Type B pancreatic cell (in vitro differentiated cells): Measurements from ENCODE around the gene PTPRT. TPM values are rescaled to one million over a fixed set of nuclear protein-coding genes. Genes with fewer than 3 reads are reported as not detected.
"Not testable (repeated sequence)": the region's sequence is repeated elsewhere in the genome, so short reads cannot be mapped to it uniquely, and the experiment has no call there.

Source experiments
- DNase-seq: peaks from one replicate; pipeline ENCODE4 v3.0.0; 2021; ENCODE audit warnings: mixed read lengths; ENCODE audit not compliant: unreplicated experiment; ENCODE audit errors: extremely low spot score
- H3K27ac Mint-ChIP-seq: 2 replicates; pipeline ENCODE4 v1.8.0; 2021; ENCODE audit warnings: mild to moderate bottlenecking, mixed read lengths
- H3K27me3 Mint-ChIP-seq: 2 replicates; pipeline ENCODE4 v1.8.0; 2021; ENCODE audit warnings: mixed read lengths
- H3K36me3 Mint-ChIP-seq: 2 replicates; pipeline ENCODE4 v1.8.0; 2021; ENCODE audit warnings: mixed read lengths
- H3K4me1 Mint-ChIP-seq: one replicate; pipeline ENCODE4 v1.8.0; 2021; ENCODE audit warnings: mixed read lengths; ENCODE audit not compliant: unreplicated experiment
- H3K4me3 Mint-ChIP-seq: 2 replicates; pipeline ENCODE4 v1.8.0; 2021; ENCODE audit warnings: mild to moderate bottlenecking, mixed read lengths
- H3K9me3 Mint-ChIP-seq: 2 replicates; pipeline ENCODE4 v1.8.0; 2021; ENCODE audit warnings: mixed read lengths
- total RNA-seq: library from RNA; stranded (reverse); gene quantifications from 2 replicates; pipeline ENCODE4 v1.2.1, GENCODE V29; 2021; ENCODE audit warnings: low replicate concordance
- TF ChIP-seq, protein P1 (sequence below): fragments of 200-600 bp; sonication (generic); conservative IDR thresholded peaks from 2 replicates; pipeline ENCODE4 v1.5.0; 2021; ENCODE audit warnings: antibody characterized with exemption, mild to moderate bottlenecking

Gene PTPRT
- total RNA-seq, 1 donor from 2014 or later, result 7.0 TPM

DNA sequence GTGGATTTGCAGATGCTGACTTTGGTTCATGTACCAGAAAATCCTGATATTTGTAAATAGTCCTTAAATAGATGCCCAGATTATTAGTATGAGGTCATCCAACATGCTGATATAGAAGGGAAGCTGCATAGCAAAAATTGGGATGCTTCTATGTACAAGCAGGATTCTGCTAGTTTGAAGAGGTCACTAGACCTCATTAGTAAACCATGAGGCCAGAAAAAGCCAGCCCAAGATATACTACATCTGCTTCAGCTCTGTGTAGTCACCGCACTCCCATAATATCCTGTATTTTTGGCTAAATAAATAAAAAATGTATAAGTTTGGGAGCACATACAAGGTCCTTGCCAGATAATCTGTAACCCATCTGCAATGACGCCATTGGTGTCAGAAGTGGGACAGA, 13.0 kb downstream of the PTPRT start:
- no peak overlapping the region for H3K27ac Mint-ChIP-seq
- H3K27me3 Mint-ChIP-seq, result peaks cover 14% of the 10 kb centered on the region
- no peaks in the 10 kb centered on the region for H3K36me3 Mint-ChIP-seq
- H3K4me1 Mint-ChIP-seq, result peaks cover 6% of the 10 kb centered on the region
- no peak for DNase-seq
- TF ChIP-seq, protein P1, sequence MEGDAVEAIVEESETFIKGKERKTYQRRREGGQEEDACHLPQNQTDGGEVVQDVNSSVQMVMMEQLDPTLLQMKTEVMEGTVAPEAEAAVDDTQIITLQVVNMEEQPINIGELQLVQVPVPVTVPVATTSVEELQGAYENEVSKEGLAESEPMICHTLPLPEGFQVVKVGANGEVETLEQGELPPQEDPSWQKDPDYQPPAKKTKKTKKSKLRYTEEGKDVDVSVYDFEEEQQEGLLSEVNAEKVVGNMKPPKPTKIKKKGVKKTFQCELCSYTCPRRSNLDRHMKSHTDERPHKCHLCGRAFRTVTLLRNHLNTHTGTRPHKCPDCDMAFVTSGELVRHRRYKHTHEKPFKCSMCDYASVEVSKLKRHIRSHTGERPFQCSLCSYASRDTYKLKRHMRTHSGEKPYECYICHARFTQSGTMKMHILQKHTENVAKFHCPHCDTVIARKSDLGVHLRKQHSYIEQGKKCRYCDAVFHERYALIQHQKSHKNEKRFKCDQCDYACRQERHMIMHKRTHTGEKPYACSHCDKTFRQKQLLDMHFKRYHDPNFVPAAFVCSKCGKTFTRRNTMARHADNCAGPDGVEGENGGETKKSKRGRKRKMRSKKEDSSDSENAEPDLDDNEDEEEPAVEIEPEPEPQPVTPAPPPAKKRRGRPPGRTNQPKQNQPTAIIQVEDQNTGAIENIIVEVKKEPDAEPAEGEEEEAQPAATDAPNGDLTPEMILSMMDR, result no peak
- H3K9me3 Mint-ChIP-seq, result no peaks in the 10 kb centered on the region
- H3K4me3 Mint-ChIP-seq, result no peak overlapping the region

- DNase-seq, result no peak
- Mint-ChIP-seq H3K4me1 (peaks cover 7% of the 10 kb centered on the region), H3K4me3 (no peak overlapping the region), H3K36me3 (no peaks in the 10 kb centered on the region), H3K9me3 (no peaks in the 10 kb centered on the region), H3K27me3 (peaks cover 18% of the 10 kb centered on the region), H3K27ac (no peak overlapping the region)
- TF ChIP-seq, protein P1, result no peak
These were observed 17.8 kb downstream of the PTPRT start for GRCh38 chr20:43171930-43172329.

GRCh38 chr20:43170771-43171170, 18.9 kb downstream of the PTPRT start:
- TF ChIP-seq, protein P1, result no peak
- no peaks in the 10 kb centered on the region for H3K36me3 Mint-ChIP-seq
- H3K9me3 Mint-ChIP-seq, result no peaks in the 10 kb centered on the region
- DNase-seq, result no peak
- H3K4me1 Mint-ChIP-seq, result peaks cover 7% of the 10 kb centered on the region
- H3K4me3 Mint-ChIP-seq, result no peak overlapping the region
- peaks cover 18% of the 10 kb centered on the region for H3K27me3 Mint-ChIP-seq
- H3K27ac Mint-ChIP-seq, result no peak overlapping the region

GRCh38 chr20:43167615-43168014, 22.1 kb downstream of the PTPRT start:
- H3K4me3 Mint-ChIP-seq, result no peak overlapping the region
- H3K4me1 Mint-ChIP-seq, result peaks cover 7% of the 10 kb centered on the region
- TF ChIP-seq, protein P1, result no peak
- no peak for DNase-seq
- H3K27me3 Mint-ChIP-seq, result peaks cover 19% of the 10 kb centered on the region
- no peak overlapping the region for H3K27ac Mint-ChIP-seq
- H3K36me3 Mint-ChIP-seq, result no peaks in the 10 kb centered on the region
- no peaks in the 10 kb centered on the region for H3K9me3 Mint-ChIP-seq

DNA sequence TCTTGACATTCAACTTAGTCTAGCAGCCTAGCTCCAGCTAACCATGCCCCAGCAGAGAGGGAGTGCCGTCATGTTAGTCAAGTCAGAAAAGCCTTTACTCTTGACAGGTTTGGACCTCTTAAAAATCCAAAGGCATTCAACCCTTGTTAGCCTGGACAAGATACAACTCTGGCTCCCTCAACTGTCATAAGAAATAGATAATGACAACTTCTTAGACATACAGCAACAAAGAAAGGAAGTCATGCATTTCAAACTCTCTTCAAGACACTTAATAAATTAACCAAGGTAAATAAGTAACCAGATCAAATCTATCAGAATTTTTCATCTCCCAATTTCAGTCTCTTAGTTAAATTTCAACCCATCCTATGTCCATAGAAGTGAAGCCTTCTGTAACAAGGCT, 22.7 kb downstream of the PTPRT start:
- H3K27ac Mint-ChIP-seq, result no peak overlapping the region
- H3K4me1 Mint-ChIP-seq, result peaks cover 3% of the 10 kb centered on the region
- TF ChIP-seq, protein P1, result no peak
- no peaks in the 10 kb centered on the region for H3K9me3 Mint-ChIP-seq
- H3K27me3 Mint-ChIP-seq, result peaks cover 14% of the 10 kb centered on the region
- H3K4me3 Mint-ChIP-seq, result no peak overlapping the region
- H3K36me3 Mint-ChIP-seq, result no peaks in the 10 kb centered on the region
- no peak for DNase-seq

GRCh38 chr20:43165611-43166010, 24.1 kb downstream of the PTPRT start:
- Mint-ChIP-seq H3K9me3 (no peaks in the 10 kb centered on the region), H3K36me3 (no peaks in the 10 kb centered on the region), H3K27me3 (peaks cover 10% of the 10 kb centered on the region), H3K4me3 (no peak overlapping the region), H3K27ac (no peak overlapping the region), H3K4me1 (no peaks in the 10 kb centered on the region)
- DNase-seq, result no peak
- TF ChIP-seq, protein P1, result no peak

- not testable (repeated sequence) for H3K9me3 Mint-ChIP-seq, H3K4me1 Mint-ChIP-seq, H3K27ac Mint-ChIP-seq, H3K4me3 Mint-ChIP-seq, H3K36me3 Mint-ChIP-seq, DNase-seq
- peaks cover 10% of the 10 kb centered on the region for H3K27me3 Mint-ChIP-seq
These were observed 25.0 kb downstream of the PTPRT start for GRCh38 chr20:43164736-43165135.
